HepG2 (cell line): ENCODE data around the gene CFAP90. TPM values are rescaled to one million over a fixed set of nuclear protein-coding genes. Genes with fewer than 3 reads are reported as not detected.

ENCODE experiments used
- ATAC-seq: fragments of 200-7000 bp; cut with Tn5 transposase; 3 replicates; pipeline ENCODE4 v1.9.1; 2020; ENCODE audit warnings: mild to moderate bottlenecking, moderate library complexity
- BruUV-seq: library from RNA; stranded (reverse); fragments of 400-500 nt; replicated peaks from 2 replicates; lab custom pipeline; 2021; lab: Mats Ljungman, UMichigan
- CTCF ChIA-PET: fragments of 300-600 bp; formaldehyde crosslinking; extraction: SDS; loops from one replicate; lab custom pipeline; 2021; ENCODE audit warnings: low total read pairs, inconsistent platforms, low intra/inter-chr PET ratio; lab: Yijun Ruan, JAX
- POLR2A ChIA-PET: fragments of 350-600 bp; sonication (Branson Sonifier 250); formaldehyde crosslinking; loops from one replicate; lab custom pipeline; 2020; ENCODE audit warnings: antibody characterized with exemption, inconsistent platforms; lab: Yijun Ruan, JAX
- DNase-seq: peaks from one replicate; pipeline ENCODE4 v3.0.0-alpha.2; 2015; ENCODE audit warnings: low spot score
- FAIRE-seq: peaks from 3 replicates; lab custom pipeline; 2011; peaks lifted over from hg19 to GRCh38; lab: Jason Lieb, UNC
- H2AFZ ChIP-seq: one replicate; pipeline ENCODE4 v1.6.1; 2011; ENCODE audit warnings: low read length, inconsistent platforms
- H3K27ac ChIP-seq: fragments of 300-600 bp; 3 replicates; pipeline ENCODE4 v1.8.0; 2011; ENCODE audit warnings: mixed run types, mild to moderate bottlenecking, mixed read lengths, low read length, inconsistent platforms; ENCODE audit not compliant: insufficient read depth; ENCODE audit errors: extremely low read length
- H3K27me3 ChIP-seq, 2 experiments: fragments of 200-600 bp in 1 of 2; 2 replicates in 1 of 2; 3 replicates in 1 of 2; pipeline versions ENCODE4 v1.6.0 to v1.8.0; 2011; ENCODE audit warnings: low read length in 2 of 2, mild to moderate bottlenecking in 2 of 2, moderate library complexity in 2 of 2, inconsistent platforms in 1 of 2; ENCODE audit not compliant: insufficient read depth in 2 of 2, control insufficient read depth in 1 of 2
- H3K36me3 ChIP-seq, 2 experiments: fragments of 200-600 bp in 1 of 2; replicated peaks in 1 of 2; 2 replicates in 1 of 2; 3 replicates in 1 of 2; pipeline versions ENCODE4 v1.5.1 to v1.8.0; 2011; ENCODE audit warnings: low read length in 2 of 2, inconsistent platforms in 1 of 2; ENCODE audit not compliant: insufficient read depth in 2 of 2, control insufficient read depth in 1 of 2
- H3K4me1 ChIP-seq: 2 replicates; pipeline ENCODE4 v1.5.1; 2012; ENCODE audit warnings: low read length, inconsistent platforms; ENCODE audit not compliant: insufficient read depth
- H3K4me2 ChIP-seq: 2 replicates; pipeline ENCODE4 v1.6.0; 2011; ENCODE audit warnings: low read depth, low read length, inconsistent platforms
- H3K4me3 ChIP-seq, 3 experiments: fragments of 200-600 bp in 1 of 3; sonication (generic), shearing (Covaris generic) in 1 of 3; replicated peaks in 1 of 3; 2 replicates each; pipeline ENCODE4 v1.5.1; 2011 to 2016; ENCODE audit warnings: low read length in 3 of 3, inconsistent platforms in 2 of 3, low read depth in 2 of 3, mild to moderate bottlenecking in 2 of 3, control low read depth in 1 of 3, mixed read lengths in 1 of 3; ENCODE audit not compliant: insufficient read depth in 1 of 3
- H3K79me2 ChIP-seq: one replicate; pipeline ENCODE4 v1.6.1; 2011; ENCODE audit warnings: low read length, inconsistent platforms; ENCODE audit not compliant: insufficient read depth
- H3K9ac ChIP-seq: 2 replicates; pipeline ENCODE4 v1.6.0; 2011; ENCODE audit warnings: mild to moderate bottlenecking, low read depth, low read length, inconsistent platforms; ENCODE audit not compliant: insufficient read depth
- H3K9me3 ChIP-seq: 2 replicates; pipeline ENCODE4 v1.5.1; 2012; ENCODE audit warnings: mild to moderate bottlenecking, low read length
- H4K20me1 ChIP-seq: 2 replicates; pipeline ENCODE4 v1.6.0; 2011; ENCODE audit warnings: inconsistent platforms, mild to moderate bottlenecking, low read length, moderate library complexity; ENCODE audit not compliant: insufficient read depth
- EED ChIP-seq: sonication (generic); formaldehyde crosslinking; IDR thresholded peaks from 2 replicates; pipeline ENCODE4 v1.5.0; 2020; ENCODE audit warnings: mild to moderate bottlenecking, missing genetic modification reagents
- FOXA1 ChIP-seq, 2 experiments: fragments of 450-650 bp in 1 of 2; sonication (generic) in 1 of 2; formaldehyde crosslinking in 1 of 2; IDR thresholded peaks; 2 replicates each; pipeline versions ENCODE4 v1.4.0 to v1.6.1; 2016 to 2020; ENCODE audit warnings: missing genetic modification reagents in 1 of 2
- KDM5B ChIP-seq: sonication (generic); formaldehyde crosslinking; IDR thresholded peaks from 2 replicates; pipeline ENCODE4 v1.4.0; 2020; ENCODE audit warnings: missing genetic modification reagents, mild to moderate bottlenecking, borderline replicate concordance
- KLF6 ChIP-seq: IDR thresholded peaks from 2 replicates; pipeline ENCODE4 v1.8.0; 2016; ENCODE audit warnings: missing biosample characterization, missing genetic modification reagents
- MED1 ChIP-seq: sonication (generic); formaldehyde crosslinking; IDR thresholded peaks from 2 replicates; pipeline ENCODE4 v1.4.0; 2020; ENCODE audit warnings: missing genetic modification reagents
- MTA3 ChIP-seq: sonication (generic); formaldehyde crosslinking; IDR thresholded peaks from 2 replicates; pipeline ENCODE4 v1.4.0; 2020; ENCODE audit warnings: missing genetic modification reagents
- SALL1 ChIP-seq: sonication (generic); formaldehyde crosslinking; IDR thresholded peaks from 2 replicates; pipeline ENCODE4 v1.8.0; 2022; ENCODE audit warnings: mild to moderate bottlenecking, missing genetic modification reagents
- SKI ChIP-seq: fragments of 450-650 bp; IDR thresholded peaks from one replicate; pipeline ENCODE4 v1.6.1; 2018; ENCODE audit warnings: mild to moderate bottlenecking; ENCODE audit not compliant: partially characterized antibody
- SMAD1 ChIP-seq: sonication (generic); formaldehyde crosslinking; IDR thresholded peaks from 2 replicates; pipeline ENCODE4 v1.4.0; 2020; ENCODE audit warnings: missing genetic modification reagents, low read depth, mild to moderate bottlenecking, borderline replicate concordance
- TBL1XR1 ChIP-seq: fragments of 150-350 bp; IDR thresholded peaks from 2 replicates; pipeline ENCODE4 v1.6.1; 2014; ENCODE audit warnings: borderline replicate concordance, low read length; ENCODE audit not compliant: partially characterized antibody
- TEAD2 ChIP-seq: sonication (generic); formaldehyde crosslinking; IDR thresholded peaks from 2 replicates; pipeline ENCODE4 v1.9.0; 2021; ENCODE audit warnings: missing genetic modification reagents
- ZNF101 ChIP-seq: sonication (generic); formaldehyde crosslinking; IDR thresholded peaks from 2 replicates; pipeline ENCODE4 v1.4.0; 2020; ENCODE audit warnings: mild to moderate bottlenecking, low read depth, missing genetic modification reagents, borderline replicate concordance
- ZNF567 ChIP-seq: sonication (generic); formaldehyde crosslinking; IDR thresholded peaks from 2 replicates; pipeline ENCODE4 v1.8.1; 2023; ENCODE audit warnings: mild to moderate bottlenecking, missing genetic modification reagents, borderline replicate concordance
- ZSCAN21 ChIP-seq: sonication (generic); formaldehyde crosslinking; IDR thresholded peaks from 2 replicates; pipeline ENCODE4 v1.8.0; 2022; ENCODE audit warnings: mild to moderate bottlenecking, missing genetic modification reagents, moderate library complexity, borderline replicate concordance
- ZSCAN22 ChIP-seq: sonication (generic); formaldehyde crosslinking; IDR thresholded peaks from 2 replicates; pipeline ENCODE4 v1.4.0; 2020; ENCODE audit warnings: mild to moderate bottlenecking, missing genetic modification reagents
- WGBS: methylation state at CpG from one replicate; pipeline ENCODE4 v1.1.6; 2017; ENCODE audit warnings: low lambda C conversion rate; 5-methylcytosine and 5-hydroxymethylcytosine counted together
- in situ Hi-C: cut with HindIII; loops from 2 replicates; pipeline ENCODE4 v1.10.0; 2017; ENCODE audit warnings: low pct_unique_long_range_greater_than_20kb; ENCODE audit not compliant: extremely low pct_ligation_motif_present
- intact Hi-C: fragments of 100-400 bp; cut with micrococcal nuclease; formaldehyde crosslinking; loops from one replicate; pipeline ENCODE4 v1.10.0; 2022; ENCODE audit not compliant: unreplicated experiment
- polyA plus RNA-seq, 8 experiments: library from polyadenylated mRNA; depleted of rRNA in 3 of 8; stranded (reverse) in 7 of 8; unstranded in 1 of 8; fragments of >200 nt; fragmentation: Illumina TruSeq in 4 of 8; extraction: Trizol in 4 of 8; gene quantifications; 2 replicates each; pipeline versions ENCODE4 v1.2.1 to v1.2.3, GENCODE V29; 2011 to 2016; ENCODE audit warnings: low read depth in 4 of 8, missing spikeins in 1 of 8, mixed read lengths in 1 of 8; ENCODE audit not compliant: insufficient read depth in 1 of 8
- total RNA-seq, 5 experiments: library from RNA; depleted of rRNA; stranded (reverse); fragments of >200 nt; fragmentation: Illumina TruSeq; extraction: Trizol; gene quantifications; 2 replicates each; pipeline ENCODE4 v1.2.3, GENCODE V29; 2016; ENCODE audit warnings: low read depth in 1 of 5
- TF ChIP-seq, protein P1 (sequence below): IDR thresholded peaks from 2 replicates; pipeline ENCODE4 v1.6.1; 2018; ENCODE audit warnings: missing genetic modification reagents, mild to moderate bottlenecking, missing compliant biosample characterization
- TF ChIP-seq, protein P2 (sequence below): sonication (generic); formaldehyde crosslinking; IDR thresholded peaks from 2 replicates; pipeline ENCODE4 v1.4.0; 2020; ENCODE audit warnings: missing genetic modification reagents
- TF ChIP-seq, protein P3 (sequence below): IDR thresholded peaks from 2 replicates; pipeline ENCODE4 v1.6.1; 2012; ENCODE audit warnings: low read depth, low read length, improper control_type of control experiment
- TF ChIP-seq, protein P4 (sequence below): sonication (generic); formaldehyde crosslinking; IDR thresholded peaks from 2 replicates; pipeline ENCODE4 v1.8.0; 2022; ENCODE audit warnings: low read depth, missing genetic modification reagents

The CFAP90 gene
- total and polyA plus RNA-seq, 2 of the 13 experiments (the other 11 are each of a cell fraction or from before 2014, with no cell fraction given): 0.11 TPM; not detected in 1

DNA sequence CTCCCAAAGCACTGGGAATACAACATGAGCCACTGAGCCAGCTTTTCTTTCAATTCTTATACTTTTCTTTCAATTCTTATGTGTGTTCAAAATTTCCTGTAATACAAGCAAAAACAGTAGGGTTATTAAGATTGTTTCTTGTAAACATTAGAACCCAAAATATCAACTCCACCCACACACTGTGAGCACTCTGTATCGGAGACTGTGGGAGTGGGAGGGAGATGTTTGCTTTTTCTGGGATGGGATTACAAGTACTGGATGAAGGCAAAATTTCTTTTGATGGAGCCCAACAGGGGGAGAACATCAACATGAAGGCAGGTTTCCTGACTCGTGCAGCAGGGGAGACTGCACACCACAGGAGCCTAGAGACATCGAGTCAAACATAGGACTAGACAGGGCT is 4.7 kb upstream of the CFAP90 start (continued):
- TF ChIP-seq MED1 (CRISPR knock-in tag) (no peak), TEAD2 (CRISPR knock-in tag) (no peak), FOXA1 (IDR thresholded peaks at IDR 0.05) (no peak), FOXA1 (CRISPR knock-in tag; IDR thresholded peaks at IDR 0.05) (no peak), ZSCAN22 (no peak), MTA3 (CRISPR knock-in tag) (no peak), ZNF101 (no peak), TBL1XR1 (no peak), ZSCAN21 (no peak), ZNF567 (CRISPR knock-in tag) (no peak), SALL1 (CRISPR knock-in tag) (no peak), EED (no peak), SKI (no peak), KDM5B (CRISPR knock-in tag) (no peak)
- TF ChIP-seq, protein P1, sequence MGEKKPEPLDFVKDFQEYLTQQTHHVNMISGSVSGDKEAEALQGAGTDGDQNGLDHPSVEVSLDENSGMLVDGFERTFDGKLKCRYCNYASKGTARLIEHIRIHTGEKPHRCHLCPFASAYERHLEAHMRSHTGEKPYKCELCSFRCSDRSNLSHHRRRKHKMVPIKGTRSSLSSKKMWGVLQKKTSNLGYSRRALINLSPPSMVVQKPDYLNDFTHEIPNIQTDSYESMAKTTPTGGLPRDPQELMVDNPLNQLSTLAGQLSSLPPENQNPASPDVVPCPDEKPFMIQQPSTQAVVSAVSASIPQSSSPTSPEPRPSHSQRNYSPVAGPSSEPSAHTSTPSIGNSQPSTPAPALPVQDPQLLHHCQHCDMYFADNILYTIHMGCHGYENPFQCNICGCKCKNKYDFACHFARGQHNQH (CRISPR knock-in tag): no peak

DNA sequence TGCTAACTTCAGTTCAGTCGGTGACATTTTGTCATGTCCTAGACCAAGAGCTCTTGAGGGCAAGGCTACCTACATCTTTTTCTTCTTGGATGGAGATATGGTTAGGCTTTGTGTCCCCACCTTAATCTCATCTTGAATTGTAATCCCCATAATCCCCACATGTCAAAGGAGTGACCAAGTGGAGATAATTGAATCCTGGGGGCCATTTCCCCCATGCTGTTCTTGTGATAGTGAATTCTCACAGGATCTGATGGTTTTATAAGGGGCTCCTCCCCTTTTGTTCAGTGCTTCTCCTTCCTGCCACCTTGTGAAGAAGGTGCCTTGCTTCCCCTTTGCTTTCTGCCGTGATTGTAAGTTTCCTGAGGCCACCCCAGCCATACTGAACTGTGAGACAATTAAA is 2.1 kb upstream of the CFAP90 start:
- intact Hi-C loops: no loop called here
- H2AFZ ChIP-seq: no peak overlapping the region
- POLR2A ChIA-PET: no interaction called here
- TF ChIP-seq, protein P2, sequence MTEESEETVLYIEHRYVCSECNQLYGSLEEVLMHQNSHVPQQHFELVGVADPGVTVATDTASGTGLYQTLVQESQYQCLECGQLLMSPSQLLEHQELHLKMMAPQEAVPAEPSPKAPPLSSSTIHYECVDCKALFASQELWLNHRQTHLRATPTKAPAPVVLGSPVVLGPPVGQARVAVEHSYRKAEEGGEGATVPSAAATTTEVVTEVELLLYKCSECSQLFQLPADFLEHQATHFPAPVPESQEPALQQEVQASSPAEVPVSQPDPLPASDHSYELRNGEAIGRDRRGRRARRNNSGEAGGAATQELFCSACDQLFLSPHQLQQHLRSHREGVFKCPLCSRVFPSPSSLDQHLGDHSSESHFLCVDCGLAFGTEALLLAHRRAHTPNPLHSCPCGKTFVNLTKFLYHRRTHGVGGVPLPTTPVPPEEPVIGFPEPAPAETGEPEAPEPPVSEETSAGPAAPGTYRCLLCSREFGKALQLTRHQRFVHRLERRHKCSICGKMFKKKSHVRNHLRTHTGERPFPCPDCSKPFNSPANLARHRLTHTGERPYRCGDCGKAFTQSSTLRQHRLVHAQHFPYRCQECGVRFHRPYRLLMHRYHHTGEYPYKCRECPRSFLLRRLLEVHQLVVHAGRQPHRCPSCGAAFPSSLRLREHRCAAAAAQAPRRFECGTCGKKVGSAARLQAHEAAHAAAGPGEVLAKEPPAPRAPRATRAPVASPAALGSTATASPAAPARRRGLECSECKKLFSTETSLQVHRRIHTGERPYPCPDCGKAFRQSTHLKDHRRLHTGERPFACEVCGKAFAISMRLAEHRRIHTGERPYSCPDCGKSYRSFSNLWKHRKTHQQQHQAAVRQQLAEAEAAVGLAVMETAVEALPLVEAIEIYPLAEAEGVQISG: no peak
- TF ChIP-seq SMAD1 (CRISPR knock-in tag) (no peak), KLF6 (CRISPR knock-in tag) (no peak)
- TF ChIP-seq, protein P3, sequence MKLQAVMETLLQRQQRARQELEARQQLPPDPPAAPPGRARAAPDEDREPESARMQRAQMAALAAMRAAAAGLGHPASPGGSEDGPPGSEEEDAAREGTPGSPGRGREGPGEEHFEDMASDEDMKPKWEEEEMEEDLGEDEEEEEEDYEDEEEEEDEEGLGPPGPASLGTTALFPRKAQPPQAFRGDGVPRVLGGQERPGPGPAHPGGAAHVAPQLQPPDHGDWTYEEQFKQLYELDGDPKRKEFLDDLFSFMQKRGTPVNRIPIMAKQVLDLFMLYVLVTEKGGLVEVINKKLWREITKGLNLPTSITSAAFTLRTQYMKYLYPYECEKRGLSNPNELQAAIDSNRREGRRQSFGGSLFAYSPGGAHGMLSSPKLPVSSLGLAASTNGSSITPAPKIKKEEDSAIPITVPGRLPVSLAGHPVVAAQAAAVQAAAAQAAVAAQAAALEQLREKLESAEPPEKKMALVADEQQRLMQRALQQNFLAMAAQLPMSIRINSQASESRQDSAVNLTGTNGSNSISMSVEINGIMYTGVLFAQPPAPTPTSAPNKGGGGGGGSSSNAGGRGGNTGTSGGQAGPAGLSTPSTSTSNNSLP: no peak
- TF ChIP-seq, protein P4, sequence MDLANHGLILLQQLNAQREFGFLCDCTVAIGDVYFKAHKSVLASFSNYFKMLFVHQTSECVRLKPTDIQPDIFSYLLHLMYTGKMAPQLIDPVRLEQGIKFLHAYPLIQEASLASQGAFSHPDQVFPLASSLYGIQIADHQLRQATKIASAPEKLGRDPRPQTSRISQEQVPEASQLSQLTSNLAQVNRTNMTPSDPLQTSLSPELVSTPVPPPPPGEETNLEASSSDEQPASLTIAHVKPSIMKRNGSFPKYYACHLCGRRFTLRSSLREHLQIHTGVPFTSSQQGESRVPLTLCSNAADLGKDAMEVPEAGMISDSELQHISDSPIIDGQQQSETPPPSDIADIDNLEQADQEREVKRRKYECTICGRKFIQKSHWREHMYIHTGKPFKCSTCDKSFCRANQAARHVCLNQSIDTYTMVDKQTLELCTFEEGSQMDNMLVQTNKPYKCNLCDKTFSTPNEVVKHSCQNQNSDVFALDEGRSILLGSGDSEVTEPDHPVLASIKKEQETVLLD (CRISPR knock-in tag): no peak

More for the DNA sequence above, 2.1 kb upstream of the CFAP90 start:
- no peaks in the 10 kb centered on the region for H3K36me3 ChIP-seq
- DNase-seq (no peak), FAIRE-seq (no peak), ATAC-seq (no peak)
- peaks cover 25% of the 10 kb centered on the region for H3K4me1 ChIP-seq
- CTCF ChIA-PET: no interaction called here
- no peak overlapping the region for H3K9ac ChIP-seq
- H3K27ac ChIP-seq: no peak overlapping the region
- H3K4me3 ChIP-seq: no peak overlapping the region
- H3K79me2 ChIP-seq: no peaks in the 10 kb centered on the region
- no peak overlapping the region for H3K4me2 ChIP-seq
- H4K20me1 ChIP-seq: no peaks in the 10 kb centered on the region
- 44% methylated on average over 2 of the region's 2 CpGs for WGBS
- peaks cover 3 to 10% of the 10 kb centered on the region in 2 experiments; a peak in 2 of 5 replicates for H3K27me3 ChIP-seq
- in situ Hi-C loops: no loop called here
- BruUV-seq: no TSS peak
- no peaks in the 10 kb centered on the region for H3K9me3 ChIP-seq
